Breast epithelium (tissue), 3 donors: Measurements from ENCODE around the gene CREG1.

Source experiments
- CTCF ChIP-seq, 3 donors: fragments of 450-650 bp; IDR thresholded peaks; one replicate each; pipeline ENCODE4 v1.5.1; 2016 to 2017; ENCODE audit warnings: antibody characterized with exemption in 3 of 3, mild to moderate bottlenecking in 3 of 3, moderate library complexity in 3 of 3
- POLR2A ChIP-seq: fragments of 450-650 bp; IDR thresholded peaks from one replicate; pipeline ENCODE4 v1.6.1; 2016; ENCODE audit warnings: antibody characterized with exemption, mild to moderate bottlenecking, moderate library complexity
- POLR2AphosphoS5 ChIP-seq, 3 donors: sonication (generic); formaldehyde crosslinking; IDR thresholded peaks; one replicate each; pipeline ENCODE4 v1.6.1; 2017; ENCODE audit warnings: antibody characterized with exemption in 3 of 3

DNA sequence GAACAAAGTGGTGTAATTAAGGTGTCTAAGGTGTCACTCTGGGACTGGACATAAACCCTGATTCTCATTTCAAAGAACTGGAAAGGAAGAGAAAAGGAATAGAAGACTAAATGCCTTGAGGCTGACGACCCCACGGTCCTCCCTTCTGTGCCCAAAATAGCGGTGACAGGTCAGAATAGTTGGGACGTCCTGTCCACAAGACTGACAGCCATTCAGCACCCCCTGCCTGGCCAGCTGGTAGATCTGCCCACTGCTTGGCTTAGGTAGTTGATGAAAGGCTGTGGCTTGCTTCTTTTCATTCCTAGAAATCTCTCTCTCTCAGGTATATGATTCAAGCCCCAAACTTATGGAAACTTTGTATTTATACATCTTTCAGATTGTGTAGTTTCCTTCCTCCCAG is 26.4 kb upstream of the CREG1 start:
- TF ChIP-seq CTCF (IDR thresholded peaks at IDR 0.05) (no peak), POLR2A (no peak), POLR2AphosphoS5 (IDR thresholded peaks at IDR 0.05) (no peak)
